GM19395 (cell line): ENCODE results near the gene GPR62.

Source experiments
- ATAC-seq: cut with Tn5 transposase; IDR thresholded peaks from one replicate; pipeline ENCODE4 v1.9.1; 2021; ENCODE audit warnings: mild to moderate bottlenecking, moderate library complexity; ENCODE audit not compliant: unreplicated experiment

Gene GPR62

GRCh38 chr3:51954105-51954504 is 1.1 kb upstream of the GPR62 start:
- no peak for ATAC-seq

GRCh38 chr3:51954713-51955112 is 468 bp upstream of the GPR62 start:
- ATAC-seq = no peak

- no peak for ATAC-seq
Measured at GRCh38 chr3:51955893-51956770, 951 bp downstream of the GPR62 start.

GRCh38 chr3:51957520-51958205 is 2.5 kb downstream of the GPR62 start:
- no peak for ATAC-seq

GRCh38 chr3:51958603-51959521 is 3.7 kb downstream of the GPR62 start:
- ATAC-seq = no peak

- ATAC-seq = no peak
Measured at GRCh38 chr3:51959651-51960050, 4.5 kb downstream of the GPR62 start.

GRCh38 chr3:51960386-51960785 is 5.2 kb downstream of the GPR62 start:
- ATAC-seq = no peak

GRCh38 chr3:51961011-51961410 is 5.8 kb downstream of the GPR62 start:
- no peak for ATAC-seq

GRCh38 chr3:51961602-51962569 is 6.7 kb downstream of the GPR62 start:
- ATAC-seq = no peak

GRCh38 chr3:51962854-51963530 is 7.8 kb downstream of the GPR62 start:
- no peak for ATAC-seq

- no peak for ATAC-seq
Measured at GRCh38 chr3:51963951-51964451, 8.8 kb downstream of the GPR62 start.

- no peak for ATAC-seq
Measured at GRCh38 chr3:51964521-51964920, 9.3 kb downstream of the GPR62 start.

- no peak for ATAC-seq
Measured at GRCh38 chr3:51966016-51966415, 10.8 kb downstream of the GPR62 start.

- ATAC-seq = no peak
Measured at GRCh38 chr3:51966486-51966885, 11.3 kb downstream of the GPR62 start.

GRCh38 chr3:51966922-51967383 is 11.8 kb downstream of the GPR62 start:
- ATAC-seq = peak; percentile 48

- peak; percentile 59 for ATAC-seq
Measured at GRCh38 chr3:51967384-51968169, 12.4 kb downstream of the GPR62 start, which contains the start of gene PCBP4. Gene PCBP4 (minus strand): TSS chr3:51967454. CDS start chr3:51961240, 6,214 bp downstream.

- no peak for ATAC-seq
Measured at GRCh38 chr3:51968170-51968775, 13.1 kb downstream of the GPR62 start.
